HEK293T (cell line): ENCODE results near the gene STARD9.
A peak's percentile ranks its signal among the peaks of the same experiment; 100 is the strongest.

Experiments
- CTCF ChIA-PET: fragments of 350-600 bp; formaldehyde crosslinking; extraction: SDS; loops from one replicate; lab custom pipeline; 2021; ENCODE audit warnings: antibody characterized with exemption, inconsistent platforms; lab: Yijun Ruan, JAX
- POLR2A ChIA-PET: fragments of 350-600 bp; formaldehyde crosslinking; extraction: SDS; loops from one replicate; lab custom pipeline; 2020; ENCODE audit warnings: antibody characterized with exemption, inconsistent platforms; lab: Yijun Ruan, JAX
- DNase-seq: peaks from one replicate; pipeline ENCODE4 v3.0.0; 2012; ENCODE audit warnings: mixed read lengths; ENCODE audit errors: extremely low spot score
- ARNT ChIP-seq: fragments of 450-650 bp; IDR thresholded peaks from 2 replicates; pipeline ENCODE4 v1.6.1; 2017; ENCODE audit warnings: mild to moderate bottlenecking
- BHLHE40 ChIP-seq: fragments of 450-650 bp; IDR thresholded peaks from 2 replicates; pipeline ENCODE4 v1.6.1; 2016; ENCODE audit warnings: mild to moderate bottlenecking, moderate library complexity, borderline replicate concordance
- CTBP1 ChIP-seq: fragments of 450-650 bp; IDR thresholded peaks from 2 replicates; pipeline ENCODE4 v1.6.1; 2016; ENCODE audit warnings: borderline replicate concordance
- ELF4 ChIP-seq: fragments of 450-650 bp; IDR thresholded peaks from 2 replicates; pipeline ENCODE4 v1.6.1; 2017; ENCODE audit warnings: antibody characterized with exemption
- FOXA1 ChIP-seq: fragments of 450-650 bp; IDR thresholded peaks from 2 replicates; pipeline ENCODE4 v1.6.1; 2016; ENCODE audit warnings: mild to moderate bottlenecking
- FOXK2 ChIP-seq: fragments of 450-650 bp; IDR thresholded peaks from 2 replicates; pipeline ENCODE4 v1.6.1; 2016; ENCODE audit warnings: mild to moderate bottlenecking
- FOXM1 ChIP-seq: fragments of 450-650 bp; IDR thresholded peaks from 2 replicates; pipeline ENCODE4 v1.6.1; 2017; ENCODE audit warnings: mild to moderate bottlenecking, borderline replicate concordance
- HDGF ChIP-seq: fragments of 450-650 bp; IDR thresholded peaks from 2 replicates; pipeline ENCODE4 v1.6.1; 2017; ENCODE audit warnings: antibody characterized with exemption, borderline replicate concordance
- L3MBTL2 ChIP-seq: fragments of 450-650 bp; conservative IDR thresholded peaks from 2 replicates; pipeline ENCODE4 v1.6.1; 2016; ENCODE audit warnings: mild to moderate bottlenecking
- LEF1 ChIP-seq: fragments of 450-650 bp; IDR thresholded peaks from 2 replicates; pipeline ENCODE4 v1.6.1; 2017; ENCODE audit warnings: mild to moderate bottlenecking, borderline replicate concordance
- NFRKB ChIP-seq: fragments of 450-650 bp; IDR thresholded peaks from 2 replicates; pipeline ENCODE4 v1.6.1; 2016; ENCODE audit warnings: mild to moderate bottlenecking, moderate library complexity
- SP1 ChIP-seq: fragments of 450-650 bp; IDR thresholded peaks from 2 replicates; pipeline ENCODE4 v1.6.1; 2017
- SUZ12 ChIP-seq: fragments of 450-650 bp; IDR thresholded peaks from 2 replicates; pipeline ENCODE4 v1.6.1; 2016; ENCODE audit warnings: mild to moderate bottlenecking
- TARDBP ChIP-seq: fragments of 450-650 bp; IDR thresholded peaks from 2 replicates; pipeline ENCODE4 v1.6.1; 2016
- ZNF384 ChIP-seq: fragments of 450-650 bp; IDR thresholded peaks from 2 replicates; pipeline ENCODE4 v1.6.1; 2016
- TF ChIP-seq, protein P1 (sequence below): fragments of 450-650 bp; IDR thresholded peaks from 2 replicates; pipeline ENCODE4 v1.6.1; 2016

STARD9 gene

DNA sequence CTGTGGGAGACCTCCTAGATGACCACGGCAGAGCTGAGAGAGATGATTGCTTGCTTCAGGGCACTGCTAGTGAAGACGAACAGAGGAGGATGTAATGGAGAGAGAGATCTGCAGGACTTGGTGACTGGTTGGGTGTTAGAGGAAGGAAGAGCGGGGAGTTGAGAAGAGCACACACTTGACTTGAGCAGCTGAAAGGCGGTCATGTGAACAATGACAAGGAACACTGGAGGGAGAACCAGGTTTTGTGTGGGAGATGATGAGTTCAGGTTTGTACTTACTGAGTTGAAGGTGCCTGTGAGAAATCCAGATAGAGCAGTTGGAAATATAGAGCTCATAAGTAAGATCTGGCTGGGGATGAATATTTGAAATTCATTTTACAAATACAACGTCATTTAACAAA, 121.2 kb downstream of the STARD9 start:
- no peak for TF ChIP-seq ELF4
- TF ChIP-seq HDGF: no peak
- no peak for TF ChIP-seq FOXM1
- TF ChIP-seq ZNF384: no peak
- no peak for TF ChIP-seq SP1
- no peak for TF ChIP-seq ARNT
- no peak for TF ChIP-seq FOXK2
- no peak for TF ChIP-seq BHLHE40
- no peak for DNase-seq
- ChIA-PET CTCF (interaction anchor here (0.5 kb wide), 1 partner anchor 226 kb away, joined by 3 read pairs; no protein-coding TSS in a partner anchor), POLR2A (no interaction called here)

DNA sequence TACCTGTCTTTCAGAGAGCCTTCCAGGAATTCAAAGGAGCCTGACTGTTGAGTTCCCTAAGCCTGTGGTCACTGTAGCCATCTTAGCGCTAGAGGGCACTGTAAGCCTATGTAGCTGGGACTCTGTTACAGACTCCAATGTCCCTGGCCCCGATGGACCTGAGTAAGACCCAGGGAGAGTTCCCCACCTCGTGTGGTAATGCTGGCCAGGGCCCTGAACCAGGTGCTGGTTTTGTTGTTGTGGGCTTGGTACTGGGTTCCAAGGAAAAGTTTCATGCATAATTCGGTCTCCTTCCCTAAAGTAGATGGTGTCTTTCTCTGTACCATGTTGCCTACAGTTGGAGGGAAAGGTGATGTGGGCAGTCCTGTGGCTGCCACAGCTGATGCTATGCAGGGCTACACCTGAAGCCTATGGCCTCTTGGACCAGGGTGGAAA, 129.1 kb downstream of the STARD9 start:
- DNase-seq: peak; percentile 60
- CTCF ChIA-PET: interaction anchor here (1.0 kb wide), 1 partner anchor 31 kb away, joined by 3 read pairs; no protein-coding TSS in a partner anchor
- POLR2A ChIA-PET: no interaction called here
- TF ChIP-seq NFRKB: no peak

DNA sequence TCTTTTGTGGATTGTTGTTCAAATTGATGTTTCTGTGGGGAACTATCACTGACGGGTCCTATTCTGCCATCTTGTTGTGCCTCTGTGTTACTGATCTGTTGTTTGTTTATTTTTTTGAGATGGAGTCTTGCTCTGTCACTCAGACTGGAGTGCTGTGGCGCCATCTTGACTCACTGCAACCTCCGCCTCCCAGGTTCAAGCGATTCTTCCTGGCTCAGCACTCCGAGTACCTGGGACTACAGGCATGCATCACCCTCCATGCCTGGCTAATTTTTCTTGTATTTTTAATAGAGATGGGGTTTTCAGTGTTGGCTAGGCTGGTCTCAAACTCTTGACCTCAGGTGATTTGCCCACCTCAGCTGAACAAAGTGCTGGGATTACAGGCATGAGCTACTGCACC, 129.9 kb downstream of the STARD9 start:
- CTCF ChIA-PET: no interaction called here
- no peak for DNase-seq
- POLR2A ChIA-PET: interaction anchor here (0.6 kb wide), 1 partner anchor 19 kb away, joined by 3 read pairs; no protein-coding TSS in a partner anchor
- no peak for TF ChIP-seq SUZ12
- TF ChIP-seq FOXK2: no peak
- no peak for TF ChIP-seq ZNF384
- TF ChIP-seq NFRKB: no peak
- TF ChIP-seq L3MBTL2: no peak
- TF ChIP-seq LEF1: no peak
- no peak for TF ChIP-seq TARDBP
- no peak for TF ChIP-seq FOXM1
- TF ChIP-seq ARNT: no peak

DNA sequence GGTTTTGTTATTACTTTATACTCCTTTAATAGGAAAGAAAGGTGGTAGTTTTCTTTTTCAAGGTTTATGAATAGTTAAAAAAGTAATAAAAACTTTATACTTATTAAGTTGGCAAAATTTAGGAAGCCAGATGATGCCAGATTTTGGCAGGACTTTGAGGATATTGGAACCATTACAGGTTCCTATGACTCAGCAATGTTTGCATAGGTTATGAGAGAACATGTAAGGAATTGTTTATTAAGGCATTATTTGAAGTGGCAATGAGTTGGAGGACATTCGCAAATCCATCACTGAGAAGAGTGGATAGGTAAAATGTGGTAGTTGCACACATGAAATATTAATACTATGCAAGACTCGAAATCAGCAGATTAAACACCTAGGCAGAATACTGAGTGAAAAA, 131.7 kb downstream of the STARD9 start:
- ChIA-PET POLR2A (no interaction called here), CTCF (no interaction called here)
- TF ChIP-seq ARNT (no peak), SP1 (no peak), ELF4 (no peak), LEF1 (no peak), FOXK2 (no peak), BHLHE40 (no peak), ZNF384 (no peak), FOXA1 (no peak)
- TF ChIP-seq, protein P1, sequence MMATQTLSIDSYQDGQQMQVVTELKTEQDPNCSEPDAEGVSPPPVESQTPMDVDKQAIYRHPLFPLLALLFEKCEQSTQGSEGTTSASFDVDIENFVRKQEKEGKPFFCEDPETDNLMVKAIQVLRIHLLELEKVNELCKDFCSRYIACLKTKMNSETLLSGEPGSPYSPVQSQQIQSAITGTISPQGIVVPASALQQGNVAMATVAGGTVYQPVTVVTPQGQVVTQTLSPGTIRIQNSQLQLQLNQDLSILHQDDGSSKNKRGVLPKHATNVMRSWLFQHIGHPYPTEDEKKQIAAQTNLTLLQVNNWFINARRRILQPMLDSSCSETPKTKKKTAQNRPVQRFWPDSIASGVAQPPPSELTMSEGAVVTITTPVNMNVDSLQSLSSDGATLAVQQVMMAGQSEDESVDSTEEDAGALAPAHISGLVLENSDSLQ: no peak
- no peak for DNase-seq

DNA sequence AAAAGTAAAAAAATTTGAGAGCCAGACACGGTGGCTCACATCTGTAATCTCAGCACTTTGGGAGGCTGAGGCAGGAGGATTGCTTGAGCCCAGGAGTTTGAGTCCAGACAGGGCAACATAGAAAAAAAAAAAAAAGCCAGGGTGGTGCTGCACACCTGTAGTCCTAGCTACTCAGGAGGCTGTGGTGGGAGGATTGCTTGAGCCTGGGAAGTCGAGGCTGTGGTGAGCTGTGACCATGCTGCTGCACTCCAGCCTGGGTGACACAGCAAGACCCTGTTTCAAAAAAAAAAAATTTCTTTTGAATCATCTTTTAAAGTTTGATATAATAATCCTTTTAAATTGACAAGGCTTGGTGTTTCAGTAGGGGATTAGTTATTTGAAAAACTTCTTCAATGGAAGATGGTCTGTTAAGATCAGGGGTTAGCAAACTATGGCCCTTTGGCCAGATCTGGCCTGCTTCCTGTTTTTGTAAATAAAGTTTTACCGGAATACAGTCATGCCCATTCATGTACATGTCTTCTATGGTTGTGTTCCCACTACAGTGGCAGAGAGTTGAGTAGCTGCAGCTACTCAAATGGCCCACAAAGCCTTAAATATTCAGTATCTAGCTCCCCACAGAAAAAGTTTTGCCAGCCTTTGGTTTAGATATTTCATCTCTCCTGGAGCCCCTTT, 132.6 kb downstream of the STARD9 start:
- ChIA-PET POLR2A (no interaction called here), CTCF (no interaction called here)

DNA sequence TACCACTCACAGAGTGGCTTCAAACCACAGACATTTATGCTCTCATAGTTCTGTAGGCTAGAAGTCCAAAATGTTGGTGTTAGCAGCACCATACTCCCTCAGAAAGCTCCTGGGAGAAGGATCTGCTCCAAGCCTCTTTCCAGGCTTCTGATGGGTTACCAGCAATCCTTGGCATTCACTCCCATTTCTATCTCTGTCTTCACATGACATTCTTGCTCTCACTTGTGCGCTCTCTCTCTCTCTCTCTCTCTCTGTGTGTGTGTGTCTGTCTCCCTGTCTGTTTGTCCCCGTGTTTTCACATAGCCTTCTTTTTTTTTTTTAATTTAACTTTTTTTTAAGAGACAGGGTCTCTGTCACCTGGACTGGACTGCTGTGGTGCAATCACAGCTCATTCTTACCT, 135.3 kb downstream of the STARD9 start:
- no peak for DNase-seq
- POLR2A ChIA-PET: interaction anchor here (0.6 kb wide), 1 partner anchor 473 kb away, joined by 3 read pairs; no protein-coding TSS in a partner anchor
- TF ChIP-seq, protein P1: no peak
- no peak for TF ChIP-seq ARNT
- no peak for TF ChIP-seq SUZ12
- TF ChIP-seq SP1: no peak
- no peak for TF ChIP-seq L3MBTL2
- TF ChIP-seq LEF1: no peak
- no peak for TF ChIP-seq NFRKB
- TF ChIP-seq ZNF384: no peak
- TF ChIP-seq FOXM1: no peak
- no peak for TF ChIP-seq CTBP1
- no peak for TF ChIP-seq HDGF
- TF ChIP-seq BHLHE40: no peak
- no peak for TF ChIP-seq FOXK2
- TF ChIP-seq ELF4: no peak
- no peak for TF ChIP-seq FOXA1
- TF ChIP-seq TARDBP: no peak
- CTCF ChIA-PET: no interaction called here

More for the DNA sequence above, 132.6 kb downstream of the STARD9 start:
- DNase-seq: no peak
- TF ChIP-seq, protein P1: no peak
- TF ChIP-seq L3MBTL2 (no peak), BHLHE40 (no peak)

DNA sequence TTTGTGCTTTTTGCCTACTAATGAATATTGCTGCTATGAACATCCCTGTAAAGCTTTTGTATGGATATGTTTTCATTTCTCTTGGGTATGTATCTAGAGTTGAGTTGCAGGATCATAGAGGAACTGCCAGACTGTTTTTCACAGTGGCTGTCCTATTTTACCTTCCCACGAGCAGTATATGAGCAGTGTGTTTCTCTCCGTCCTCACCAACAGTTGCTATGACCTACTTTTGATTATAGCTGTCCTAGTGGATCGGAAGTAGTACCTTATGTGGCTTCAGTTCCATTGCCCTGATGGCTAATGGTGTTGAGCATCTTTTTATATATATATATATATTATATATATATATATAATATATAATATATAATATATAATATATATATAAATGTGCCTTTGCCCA, 136.3 kb downstream of the STARD9 start:
- TF ChIP-seq HDGF: no peak
- TF ChIP-seq CTBP1: no peak
- TF ChIP-seq SP1: no peak
- no peak for TF ChIP-seq FOXK2
- no peak for TF ChIP-seq L3MBTL2
- TF ChIP-seq ELF4: no peak
- no peak for TF ChIP-seq FOXA1
- TF ChIP-seq ARNT: no peak
- TF ChIP-seq NFRKB: no peak
- TF ChIP-seq, protein P1: no peak
- TF ChIP-seq SUZ12: no peak
- no peak for TF ChIP-seq BHLHE40
- no peak for TF ChIP-seq FOXM1
- TF ChIP-seq TARDBP: no peak
- POLR2A ChIA-PET: no interaction called here
- no peak for DNase-seq
- CTCF ChIA-PET: no interaction called here
